AG09319 (cell line): ENCODE results near the gene KCNIP4.
"Not testable (repeated sequence)": the region's sequence is repeated elsewhere in the genome, so short reads cannot be mapped to it uniquely, and the experiment has no call there.

ENCODE experiments used
- DNase-seq: peaks from one replicate; pipeline ENCODE4 v3.0.0-alpha.2; 2010; ENCODE audit warnings: low read depth; ENCODE audit errors: extremely low read depth
- CTCF ChIP-seq: IDR thresholded peaks from 2 replicates; pipeline ENCODE4 v1.5.1; 2011; ENCODE audit warnings: low read depth, mild to moderate bottlenecking, inconsistent platforms, low read length, moderate library complexity

KCNIP4 gene

GRCh38 chr4:21367567-21367966 is 581.0 kb downstream of the KCNIP4 start:
- DNase-seq, result no peak
- no peak for TF ChIP-seq CTCF

DNA sequence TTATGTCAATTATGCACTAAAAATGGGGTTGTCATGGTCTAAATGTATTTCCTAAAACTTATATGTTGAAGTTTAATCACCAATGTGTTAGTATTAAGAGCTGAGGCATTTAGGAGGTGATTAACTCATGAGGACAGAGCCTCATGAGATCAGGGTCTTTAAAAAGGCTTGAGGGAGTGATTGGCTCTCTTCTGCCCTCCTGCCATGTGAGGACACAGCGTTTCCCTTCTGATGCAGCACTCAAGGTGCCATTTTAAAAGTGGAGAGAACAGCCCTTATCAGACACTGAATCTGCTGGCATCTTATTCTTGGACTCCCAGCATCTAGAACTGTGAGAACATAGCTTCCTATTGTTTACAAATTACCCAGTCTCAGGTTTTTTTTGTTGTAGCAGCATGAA is 581.7 kb downstream of the KCNIP4 start:
- no peak for DNase-seq
- TF ChIP-seq CTCF, result no peak

GRCh38 chr4:21366312-21366711 is 582.3 kb downstream of the KCNIP4 start:
- no peak for DNase-seq
- TF ChIP-seq CTCF, result no peak

DNA sequence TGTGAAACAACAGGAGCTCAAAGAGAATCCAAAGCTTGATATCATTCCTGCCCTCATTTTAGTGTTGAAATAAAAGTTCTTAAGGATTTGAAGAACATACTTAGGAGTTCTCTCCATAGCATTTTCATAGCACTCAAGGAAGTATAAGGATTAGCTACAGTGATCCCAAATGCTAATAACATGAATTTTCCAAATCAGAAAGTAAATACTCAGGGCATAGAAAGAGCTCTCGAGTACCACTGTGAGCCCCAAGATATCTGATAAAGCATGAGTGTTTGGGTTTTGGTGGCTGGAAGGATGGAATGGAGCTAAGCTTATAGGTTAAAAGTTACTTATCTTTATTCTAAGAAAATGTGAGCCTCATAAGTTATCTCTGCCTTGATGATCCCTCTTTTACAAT is 584.9 kb downstream of the KCNIP4 start:
- DNase-seq, result no peak
- TF ChIP-seq CTCF, result no peak

GRCh38 chr4:21352354-21352753 is 596.2 kb downstream of the KCNIP4 start:
- DNase-seq, result not testable (repeated sequence)

DNA sequence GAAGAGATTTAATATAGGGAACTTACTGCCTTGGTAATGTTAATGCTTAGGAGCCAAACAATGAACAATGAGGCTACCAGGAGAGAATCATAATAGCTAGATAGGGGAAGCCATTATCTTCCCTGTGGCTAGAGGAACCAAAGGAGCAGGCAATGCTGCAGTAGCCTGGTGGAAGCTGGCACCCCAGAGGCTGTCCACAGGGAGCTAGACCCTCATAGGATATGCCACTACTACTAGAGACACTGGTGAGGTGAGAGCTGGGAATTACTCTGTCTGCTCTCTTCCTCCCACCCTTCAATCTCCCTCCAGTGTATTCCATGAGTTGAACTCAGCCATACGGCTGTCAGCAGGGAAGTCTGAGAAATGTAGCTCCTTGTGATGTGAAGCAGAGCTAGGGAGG is 601.4 kb downstream of the KCNIP4 start:
- TF ChIP-seq CTCF, result no peak
- DNase-seq, result no peak

- no peak for TF ChIP-seq CTCF
- no peak for DNase-seq
These were observed 620.4 kb downstream of the KCNIP4 start for GRCh38 chr4:21327976-21328700.

DNA sequence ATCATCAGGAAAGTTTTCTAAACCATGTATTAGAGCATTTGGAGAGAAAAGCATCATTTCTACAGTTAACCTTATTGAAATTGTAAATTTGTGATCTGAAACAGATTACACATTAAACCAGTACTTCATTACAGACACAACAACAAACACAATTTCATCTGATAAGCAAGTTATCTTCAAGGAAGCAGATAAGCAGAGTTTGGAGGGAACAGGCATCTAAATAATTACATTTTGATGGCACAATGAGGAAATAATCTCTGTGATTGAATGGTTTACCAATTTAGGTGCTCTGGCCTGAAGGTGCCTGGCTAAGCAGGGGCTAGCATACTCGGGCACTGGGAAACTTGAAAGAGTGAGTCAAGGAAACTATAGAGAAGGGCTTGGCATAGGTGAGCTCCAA is 628.5 kb downstream of the KCNIP4 start:
- no peak for DNase-seq
- TF ChIP-seq CTCF, result no peak
